SK-N-SH (cell line): ENCODE results near the gene ACD.

Source experiments
- POLR2AphosphoS5 ChIP-seq: IDR thresholded peaks from 2 replicates; pipeline ENCODE4 v1.6.1; 2012; ENCODE audit warnings: low read depth, low read length
- RFX5 ChIP-seq: IDR thresholded peaks from 2 replicates; pipeline ENCODE4 v1.6.1; 2012; ENCODE audit warnings: mild to moderate bottlenecking, improper control_type of control experiment, low read length
- TF ChIP-seq, protein P1 (sequence below): fragments of 200-600 bp; sonication (generic); IDR thresholded peaks from 2 replicates; pipeline ENCODE4 v1.6.1; 2017; ENCODE audit warnings: antibody characterized with exemption, mild to moderate bottlenecking, moderate library complexity

DNA sequence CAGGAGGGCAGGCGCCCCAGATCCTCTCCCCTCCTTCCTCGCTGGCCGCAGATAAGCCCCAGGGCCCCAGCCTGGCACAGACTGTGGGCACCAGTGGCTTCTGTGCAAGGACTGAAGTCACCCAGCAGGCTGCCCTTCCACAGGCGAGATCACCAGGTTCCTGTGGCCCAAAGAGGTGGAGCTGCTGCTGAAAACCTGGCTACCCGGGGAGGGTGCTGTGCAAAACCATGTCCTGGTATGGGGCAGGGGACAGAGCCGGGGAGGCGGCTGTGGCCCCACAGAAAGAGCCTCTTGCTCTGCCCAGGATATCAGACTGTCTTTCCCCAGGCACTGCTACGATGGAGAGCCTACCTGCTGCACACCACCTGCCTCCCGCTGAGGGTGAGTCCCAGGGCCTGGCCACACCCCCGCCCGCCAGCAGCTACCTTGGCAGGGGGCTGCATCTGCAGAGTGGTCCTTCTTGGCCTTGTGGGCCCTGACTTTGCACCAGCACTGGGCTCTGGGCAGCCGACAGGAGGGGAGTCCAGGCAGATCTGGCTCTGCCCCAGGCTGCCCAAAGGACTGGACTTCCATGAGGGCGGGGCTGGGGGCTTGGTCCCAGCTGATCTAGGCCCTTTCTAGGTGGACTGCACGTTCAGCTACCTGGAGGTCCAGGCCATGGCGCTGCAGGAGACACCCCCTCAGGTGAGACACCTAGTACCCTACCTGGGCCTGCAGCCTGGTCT, 14.5 kb downstream of the ACD start:
- TF ChIP-seq, protein P1, sequence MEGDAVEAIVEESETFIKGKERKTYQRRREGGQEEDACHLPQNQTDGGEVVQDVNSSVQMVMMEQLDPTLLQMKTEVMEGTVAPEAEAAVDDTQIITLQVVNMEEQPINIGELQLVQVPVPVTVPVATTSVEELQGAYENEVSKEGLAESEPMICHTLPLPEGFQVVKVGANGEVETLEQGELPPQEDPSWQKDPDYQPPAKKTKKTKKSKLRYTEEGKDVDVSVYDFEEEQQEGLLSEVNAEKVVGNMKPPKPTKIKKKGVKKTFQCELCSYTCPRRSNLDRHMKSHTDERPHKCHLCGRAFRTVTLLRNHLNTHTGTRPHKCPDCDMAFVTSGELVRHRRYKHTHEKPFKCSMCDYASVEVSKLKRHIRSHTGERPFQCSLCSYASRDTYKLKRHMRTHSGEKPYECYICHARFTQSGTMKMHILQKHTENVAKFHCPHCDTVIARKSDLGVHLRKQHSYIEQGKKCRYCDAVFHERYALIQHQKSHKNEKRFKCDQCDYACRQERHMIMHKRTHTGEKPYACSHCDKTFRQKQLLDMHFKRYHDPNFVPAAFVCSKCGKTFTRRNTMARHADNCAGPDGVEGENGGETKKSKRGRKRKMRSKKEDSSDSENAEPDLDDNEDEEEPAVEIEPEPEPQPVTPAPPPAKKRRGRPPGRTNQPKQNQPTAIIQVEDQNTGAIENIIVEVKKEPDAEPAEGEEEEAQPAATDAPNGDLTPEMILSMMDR, result no peak
- TF ChIP-seq RFX5 (no peak), POLR2AphosphoS5 (no peak)
